GM23338 (cell line): ENCODE measurements around the gene LRP1B. TPM values are rescaled to one million over a fixed set of nuclear protein-coding genes. Genes with fewer than 3 reads are reported as not detected.

Experiments used
- ATAC-seq: fragments of 200-7000 bp; cut with Tn5 transposase; 3 replicates; pipeline ENCODE4 v1.9.1; 2020
- DNase-seq: peaks from one replicate; pipeline ENCODE4 v3.0.0-alpha.2; 2015; ENCODE audit warnings: low spot score
- H2AFZ ChIP-seq: fragments of 200-600 bp; sonication (generic); 2 replicates; pipeline ENCODE4 v1.8.0; 2016; ENCODE audit warnings: antibody characterized with exemption, mild to moderate bottlenecking, moderate library complexity
- H3F3A ChIP-seq: fragments of 200-600 bp; sonication (generic); replicated peaks from 2 replicates; pipeline ENCODE4 v1.8.0; 2017; ENCODE audit warnings: antibody characterized with exemption, mixed run types, low read depth
- H3K27ac ChIP-seq: fragments of 200-600 bp; sonication (generic); 2 replicates; pipeline ENCODE4 v1.6.1; 2016; ENCODE audit warnings: low read depth
- H3K27me3 ChIP-seq: fragments of 200-600 bp; sonication (generic); 2 replicates; pipeline ENCODE4 v1.8.0; 2016; ENCODE audit warnings: mild to moderate bottlenecking, mixed run types, moderate library complexity; ENCODE audit not compliant: insufficient read depth
- H3K36me3 ChIP-seq: fragments of 200-600 bp; sonication (generic); 2 replicates; pipeline ENCODE4 v1.8.0; 2016; ENCODE audit warnings: mild to moderate bottlenecking; ENCODE audit not compliant: insufficient read depth
- H3K4me1 ChIP-seq: fragments of 200-600 bp; sonication (generic); 2 replicates; pipeline ENCODE4 v1.8.0; 2016; ENCODE audit warnings: mild to moderate bottlenecking, moderate library complexity; ENCODE audit not compliant: insufficient read depth
- H3K4me2 ChIP-seq: fragments of 200-600 bp; sonication (generic); 2 replicates; pipeline ENCODE4 v1.7.1; 2017; ENCODE audit warnings: mixed run types
- H3K4me3 ChIP-seq: fragments of 200-600 bp; sonication (generic); 2 replicates; pipeline ENCODE4 v1.6.1; 2016; ENCODE audit warnings: mixed run types
- H3K79me2 ChIP-seq: fragments of 200-600 bp; sonication (generic); replicated peaks from 2 replicates; pipeline ENCODE4 v1.8.0; 2017; ENCODE audit warnings: mild to moderate bottlenecking; ENCODE audit not compliant: insufficient read depth
- H3K9me2 ChIP-seq: fragments of 200-600 bp; sonication (generic); 2 replicates; pipeline ENCODE4 v1.8.0; 2017; ENCODE audit not compliant: insufficient read depth
- H4K20me1 ChIP-seq: fragments of 200-600 bp; sonication (generic); replicated peaks from 2 replicates; pipeline ENCODE4 v1.8.0; 2017; ENCODE audit warnings: mild to moderate bottlenecking; ENCODE audit not compliant: insufficient read depth
- H3K27ac Mint-ChIP-seq: 2 replicates; pipeline ENCODE4 v1.8.0; 2020; ENCODE audit warnings: inconsistent platforms, mild to moderate bottlenecking, moderate library complexity, mixed read lengths
- H3K27me3 Mint-ChIP-seq: 3 replicates; pipeline ENCODE4 v1.8.0; 2022; ENCODE audit warnings: low read depth, mild to moderate bottlenecking, moderate library complexity, mixed read lengths, inconsistent platforms; ENCODE audit not compliant: insufficient read depth, poor library complexity
- H3K36me3 Mint-ChIP-seq: 3 replicates; pipeline ENCODE4 v1.8.0; 2021; ENCODE audit warnings: low read depth, mild to moderate bottlenecking, inconsistent platforms, moderate library complexity, mixed read lengths
- H3K4me1 Mint-ChIP-seq: 3 replicates; pipeline ENCODE4 v1.8.0; 2020; ENCODE audit warnings: mild to moderate bottlenecking, inconsistent platforms, mixed read lengths
- H3K4me3 Mint-ChIP-seq: 3 replicates; pipeline ENCODE4 v1.8.0; 2021; ENCODE audit warnings: moderate library complexity, mild to moderate bottlenecking, inconsistent platforms, mixed read lengths
- H3K9me3 Mint-ChIP-seq: 3 replicates; pipeline ENCODE4 v1.8.0; 2020; ENCODE audit warnings: moderate library complexity, mild to moderate bottlenecking, inconsistent platforms, mixed read lengths
- CREB1 ChIP-seq: fragments of 250-450 bp; sonication (Bioruptor Pico); IDR thresholded peaks from 2 replicates; pipeline ENCODE4 v1.5.0; 2020; ENCODE audit warnings: low read depth, mild to moderate bottlenecking, moderate library complexity
- EZH2 ChIP-seq: fragments of 200-600 bp; sonication (generic); IDR thresholded peaks from one replicate; pipeline ENCODE4 v1.8.0; 2017; ENCODE audit warnings: antibody characterized with exemption, mild to moderate bottlenecking, low read depth; ENCODE audit not compliant: unreplicated experiment
- EZH2phosphoT487 ChIP-seq: fragments of 200-600 bp; sonication (generic); IDR thresholded peaks from one replicate; pipeline ENCODE4 v1.8.1; 2018; ENCODE audit warnings: antibody characterized with exemption; ENCODE audit not compliant: unreplicated experiment
- JUNB ChIP-seq: IDR thresholded peaks from one replicate; pipeline ENCODE4 v1.6.1; 2016; ENCODE audit warnings: antibody characterized with exemption; ENCODE audit not compliant: unreplicated experiment
- NANOG ChIP-seq: IDR thresholded peaks from 2 replicates; pipeline ENCODE4 v1.6.1; 2016; ENCODE audit warnings: antibody characterized with exemption, borderline replicate concordance
- POLR2AphosphoS5 ChIP-seq: IDR thresholded peaks from 2 replicates; pipeline ENCODE4 v1.6.1; 2016; ENCODE audit warnings: antibody characterized with exemption, low read depth
- STAT1 ChIP-seq: IDR thresholded peaks from one replicate; pipeline ENCODE4 v1.6.1; 2016; ENCODE audit warnings: antibody characterized with exemption; ENCODE audit not compliant: unreplicated experiment
- ZNF114 ChIP-seq: fragments of 250-450 bp; sonication (Bioruptor Pico); IDR thresholded peaks from 2 replicates; pipeline ENCODE4 v1.5.0; 2020; ENCODE audit warnings: mild to moderate bottlenecking, moderate library complexity
- ZNF331 ChIP-seq: fragments of 250-450 bp; sonication (Bioruptor Pico); IDR thresholded peaks from 2 replicates; pipeline ENCODE4 v1.5.0; 2020; ENCODE audit warnings: low read depth, mild to moderate bottlenecking, moderate library complexity
- polyA plus RNA-seq: library from polyadenylated mRNA; unstranded; fragments of >200 nt; fragmentation: Nextera tagmentation; extraction: Ambion mirVana; gene quantifications from 2 replicates; pipeline ENCODE4 v1.2.1, GENCODE V29; 2016
- total RNA-seq: library from RNA; depleted of rRNA; stranded (reverse); fragments of >200 nt; shearing (Covaris generic); gene quantifications from 2 replicates; pipeline ENCODE4 v1.2.3, GENCODE V29; 2014
- TF ChIP-seq, protein P1 (sequence below): IDR thresholded peaks from one replicate; pipeline ENCODE4 v1.6.1; 2018; ENCODE audit warnings: antibody characterized with exemption; ENCODE audit not compliant: unreplicated experiment
- TF ChIP-seq, protein P2 (sequence below): fragments of 250-450 bp; sonication (Bioruptor Pico); IDR thresholded peaks from 2 replicates; pipeline ENCODE4 v1.5.0; 2020; ENCODE audit warnings: mild to moderate bottlenecking, moderate library complexity
- TF ChIP-seq, protein P3 (sequence below): IDR thresholded peaks from 2 replicates; pipeline ENCODE4 v1.6.1; 2016; ENCODE audit warnings: antibody characterized with exemption
- TF ChIP-seq, protein P4 (sequence below), 2 experiments: fragments of 200-600 bp in 1 of 2; sonication (generic) in 1 of 2; conservative IDR thresholded peaks; 2 replicates each; pipeline versions ENCODE4 v1.5.1 to v1.6.1; 2016 to 2017; ENCODE audit warnings: antibody characterized with exemption in 2 of 2, low read depth in 2 of 2, mild to moderate bottlenecking in 2 of 2, moderate library complexity in 1 of 2

The LRP1B gene
- total and polyA plus RNA-seq, 2 experiments from 2014 or later, result 0.15 to 0.97 TPM

DNA sequence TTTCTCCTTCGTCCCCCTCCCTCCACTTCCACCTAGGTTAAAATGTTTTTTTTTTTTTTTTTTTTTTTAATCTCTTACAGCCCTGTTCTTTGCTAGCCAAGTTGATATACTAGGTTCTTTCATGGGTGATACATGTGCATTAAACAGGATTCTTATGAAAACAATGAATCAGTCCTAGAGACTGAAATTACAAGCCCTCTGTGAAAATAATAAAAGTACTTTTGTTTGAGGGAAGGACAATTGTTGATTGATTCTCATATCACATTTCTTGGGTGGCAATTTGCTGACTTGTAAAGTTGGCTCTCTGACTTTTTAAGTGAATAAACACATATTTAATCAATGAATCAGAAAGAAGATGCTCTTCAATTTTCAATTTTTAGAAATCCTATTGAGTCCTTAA is 639.9 kb downstream of the LRP1B start:
- H3K9me2 ChIP-seq, result no peaks in the 10 kb centered on the region
- H3K4me3 Mint-ChIP-seq, result no peak overlapping the region
- ATAC-seq, result no peak

More for the DNA sequence above, 639.9 kb downstream of the LRP1B start:
- no peaks in the 10 kb centered on the region for H3K27me3 Mint-ChIP-seq
- no peaks in the 10 kb centered on the region for H3K4me1 ChIP-seq
- no peaks in the 10 kb centered on the region for H3K9me3 Mint-ChIP-seq
- no peak overlapping the region for H2AFZ ChIP-seq
- H4K20me1 ChIP-seq, result no peaks in the 10 kb centered on the region
- TF ChIP-seq, protein P1, sequence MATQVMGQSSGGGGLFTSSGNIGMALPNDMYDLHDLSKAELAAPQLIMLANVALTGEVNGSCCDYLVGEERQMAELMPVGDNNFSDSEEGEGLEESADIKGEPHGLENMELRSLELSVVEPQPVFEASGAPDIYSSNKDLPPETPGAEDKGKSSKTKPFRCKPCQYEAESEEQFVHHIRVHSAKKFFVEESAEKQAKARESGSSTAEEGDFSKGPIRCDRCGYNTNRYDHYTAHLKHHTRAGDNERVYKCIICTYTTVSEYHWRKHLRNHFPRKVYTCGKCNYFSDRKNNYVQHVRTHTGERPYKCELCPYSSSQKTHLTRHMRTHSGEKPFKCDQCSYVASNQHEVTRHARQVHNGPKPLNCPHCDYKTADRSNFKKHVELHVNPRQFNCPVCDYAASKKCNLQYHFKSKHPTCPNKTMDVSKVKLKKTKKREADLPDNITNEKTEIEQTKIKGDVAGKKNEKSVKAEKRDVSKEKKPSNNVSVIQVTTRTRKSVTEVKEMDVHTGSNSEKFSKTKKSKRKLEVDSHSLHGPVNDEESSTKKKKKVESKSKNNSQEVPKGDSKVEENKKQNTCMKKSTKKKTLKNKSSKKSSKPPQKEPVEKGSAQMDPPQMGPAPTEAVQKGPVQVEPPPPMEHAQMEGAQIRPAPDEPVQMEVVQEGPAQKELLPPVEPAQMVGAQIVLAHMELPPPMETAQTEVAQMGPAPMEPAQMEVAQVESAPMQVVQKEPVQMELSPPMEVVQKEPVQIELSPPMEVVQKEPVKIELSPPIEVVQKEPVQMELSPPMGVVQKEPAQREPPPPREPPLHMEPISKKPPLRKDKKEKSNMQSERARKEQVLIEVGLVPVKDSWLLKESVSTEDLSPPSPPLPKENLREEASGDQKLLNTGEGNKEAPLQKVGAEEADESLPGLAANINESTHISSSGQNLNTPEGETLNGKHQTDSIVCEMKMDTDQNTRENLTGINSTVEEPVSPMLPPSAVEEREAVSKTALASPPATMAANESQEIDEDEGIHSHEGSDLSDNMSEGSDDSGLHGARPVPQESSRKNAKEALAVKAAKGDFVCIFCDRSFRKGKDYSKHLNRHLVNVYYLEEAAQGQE, result no peak
- TF ChIP-seq EZH2 (no peak), ZNF331 (CRISPR knock-in tag) (no peak), JUNB (no peak), CREB1 (CRISPR knock-in tag) (no peak), NANOG (no peak), STAT1 (no peak), EZH2phosphoT487 (no peak), POLR2AphosphoS5 (no peak), ZNF114 (CRISPR knock-in tag) (no peak)
- TF ChIP-seq, protein P2, sequence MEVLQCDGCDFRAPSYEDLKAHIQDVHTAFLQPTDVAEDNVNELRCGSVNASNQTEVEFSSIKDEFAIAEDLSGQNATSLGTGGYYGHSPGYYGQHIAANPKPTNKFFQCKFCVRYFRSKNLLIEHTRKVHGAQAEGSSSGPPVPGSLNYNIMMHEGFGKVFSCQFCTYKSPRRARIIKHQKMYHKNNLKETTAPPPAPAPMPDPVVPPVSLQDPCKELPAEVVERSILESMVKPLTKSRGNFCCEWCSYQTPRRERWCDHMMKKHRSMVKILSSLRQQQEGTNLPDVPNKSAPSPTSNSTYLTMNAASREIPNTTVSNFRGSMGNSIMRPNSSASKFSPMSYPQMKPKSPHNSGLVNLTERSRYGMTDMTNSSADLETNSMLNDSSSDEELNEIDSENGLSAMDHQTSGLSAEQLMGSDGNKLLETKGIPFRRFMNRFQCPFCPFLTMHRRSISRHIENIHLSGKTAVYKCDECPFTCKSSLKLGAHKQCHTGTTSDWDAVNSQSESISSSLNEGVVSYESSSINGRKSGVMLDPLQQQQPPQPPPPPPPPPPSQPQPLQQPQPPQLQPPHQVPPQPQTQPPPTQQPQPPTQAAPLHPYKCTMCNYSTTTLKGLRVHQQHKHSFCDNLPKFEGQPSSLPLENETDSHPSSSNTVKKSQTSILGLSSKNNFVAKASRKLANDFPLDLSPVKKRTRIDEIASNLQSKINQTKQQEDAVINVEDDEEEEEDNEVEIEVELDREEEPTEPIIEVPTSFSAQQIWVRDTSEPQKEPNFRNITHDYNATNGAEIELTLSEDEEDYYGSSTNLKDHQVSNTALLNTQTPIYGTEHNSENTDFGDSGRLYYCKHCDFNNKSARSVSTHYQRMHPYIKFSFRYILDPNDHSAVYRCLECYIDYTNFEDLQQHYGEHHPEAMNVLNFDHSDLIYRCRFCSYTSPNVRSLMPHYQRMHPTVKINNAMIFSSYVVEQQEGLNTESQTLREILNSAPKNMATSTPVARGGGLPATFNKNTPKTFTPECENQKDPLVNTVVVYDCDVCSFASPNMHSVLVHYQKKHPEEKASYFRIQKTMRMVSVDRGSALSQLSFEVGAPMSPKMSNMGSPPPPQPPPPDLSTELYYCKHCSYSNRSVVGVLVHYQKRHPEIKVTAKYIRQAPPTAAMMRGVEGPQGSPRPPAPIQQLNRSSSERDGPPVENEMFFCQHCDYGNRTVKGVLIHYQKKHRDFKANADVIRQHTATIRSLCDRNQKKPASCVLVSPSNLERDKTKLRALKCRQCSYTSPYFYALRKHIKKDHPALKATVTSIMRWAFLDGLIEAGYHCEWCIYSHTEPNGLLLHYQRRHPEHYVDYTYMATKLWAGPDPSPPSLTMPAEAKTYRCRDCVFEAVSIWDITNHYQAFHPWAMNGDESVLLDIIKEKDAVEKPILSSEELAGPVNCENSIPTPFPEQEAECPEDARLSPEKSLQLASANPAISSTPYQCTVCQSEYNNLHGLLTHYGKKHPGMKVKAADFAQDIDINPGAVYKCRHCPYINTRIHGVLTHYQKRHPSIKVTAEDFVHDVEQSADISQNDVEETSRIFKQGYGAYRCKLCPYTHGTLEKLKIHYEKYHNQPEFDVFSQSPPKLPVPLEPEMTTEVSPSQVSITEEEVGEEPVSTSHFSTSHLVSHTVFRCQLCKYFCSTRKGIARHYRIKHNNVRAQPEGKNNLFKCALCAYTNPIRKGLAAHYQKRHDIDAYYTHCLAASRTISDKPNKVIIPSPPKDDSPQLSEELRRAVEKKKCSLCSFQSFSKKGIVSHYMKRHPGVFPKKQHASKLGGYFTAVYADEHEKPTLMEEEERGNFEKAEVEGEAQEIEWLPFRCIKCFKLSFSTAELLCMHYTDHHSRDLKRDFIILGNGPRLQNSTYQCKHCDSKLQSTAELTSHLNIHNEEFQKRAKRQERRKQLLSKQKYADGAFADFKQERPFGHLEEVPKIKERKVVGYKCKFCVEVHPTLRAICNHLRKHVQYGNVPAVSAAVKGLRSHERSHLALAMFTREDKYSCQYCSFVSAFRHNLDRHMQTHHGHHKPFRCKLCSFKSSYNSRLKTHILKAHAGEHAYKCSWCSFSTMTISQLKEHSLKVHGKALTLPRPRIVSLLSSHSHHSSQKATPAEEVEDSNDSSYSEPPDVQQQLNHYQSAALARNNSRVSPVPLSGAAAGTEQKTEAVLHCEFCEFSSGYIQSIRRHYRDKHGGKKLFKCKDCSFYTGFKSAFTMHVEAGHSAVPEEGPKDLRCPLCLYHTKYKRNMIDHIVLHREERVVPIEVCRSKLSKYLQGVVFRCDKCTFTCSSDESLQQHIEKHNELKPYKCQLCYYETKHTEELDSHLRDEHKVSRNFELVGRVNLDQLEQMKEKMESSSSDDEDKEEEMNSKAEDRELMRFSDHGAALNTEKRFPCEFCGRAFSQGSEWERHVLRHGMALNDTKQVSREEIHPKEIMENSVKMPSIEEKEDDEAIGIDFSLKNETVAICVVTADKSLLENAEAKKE (CRISPR knock-in tag), result no peak
- TF ChIP-seq, protein P3, sequence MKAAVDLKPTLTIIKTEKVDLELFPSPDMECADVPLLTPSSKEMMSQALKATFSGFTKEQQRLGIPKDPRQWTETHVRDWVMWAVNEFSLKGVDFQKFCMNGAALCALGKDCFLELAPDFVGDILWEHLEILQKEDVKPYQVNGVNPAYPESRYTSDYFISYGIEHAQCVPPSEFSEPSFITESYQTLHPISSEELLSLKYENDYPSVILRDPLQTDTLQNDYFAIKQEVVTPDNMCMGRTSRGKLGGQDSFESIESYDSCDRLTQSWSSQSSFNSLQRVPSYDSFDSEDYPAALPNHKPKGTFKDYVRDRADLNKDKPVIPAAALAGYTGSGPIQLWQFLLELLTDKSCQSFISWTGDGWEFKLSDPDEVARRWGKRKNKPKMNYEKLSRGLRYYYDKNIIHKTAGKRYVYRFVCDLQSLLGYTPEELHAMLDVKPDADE, result no peak
- TF ChIP-seq, protein P4, sequence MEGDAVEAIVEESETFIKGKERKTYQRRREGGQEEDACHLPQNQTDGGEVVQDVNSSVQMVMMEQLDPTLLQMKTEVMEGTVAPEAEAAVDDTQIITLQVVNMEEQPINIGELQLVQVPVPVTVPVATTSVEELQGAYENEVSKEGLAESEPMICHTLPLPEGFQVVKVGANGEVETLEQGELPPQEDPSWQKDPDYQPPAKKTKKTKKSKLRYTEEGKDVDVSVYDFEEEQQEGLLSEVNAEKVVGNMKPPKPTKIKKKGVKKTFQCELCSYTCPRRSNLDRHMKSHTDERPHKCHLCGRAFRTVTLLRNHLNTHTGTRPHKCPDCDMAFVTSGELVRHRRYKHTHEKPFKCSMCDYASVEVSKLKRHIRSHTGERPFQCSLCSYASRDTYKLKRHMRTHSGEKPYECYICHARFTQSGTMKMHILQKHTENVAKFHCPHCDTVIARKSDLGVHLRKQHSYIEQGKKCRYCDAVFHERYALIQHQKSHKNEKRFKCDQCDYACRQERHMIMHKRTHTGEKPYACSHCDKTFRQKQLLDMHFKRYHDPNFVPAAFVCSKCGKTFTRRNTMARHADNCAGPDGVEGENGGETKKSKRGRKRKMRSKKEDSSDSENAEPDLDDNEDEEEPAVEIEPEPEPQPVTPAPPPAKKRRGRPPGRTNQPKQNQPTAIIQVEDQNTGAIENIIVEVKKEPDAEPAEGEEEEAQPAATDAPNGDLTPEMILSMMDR (conservative IDR thresholded peaks at IDR 0.05; ENCODE audit: low read depth in 2 of 2), result no peak
- no peak overlapping the region; the same call in 1 of the 2 replicates for H3K27ac Mint-ChIP-seq
- H3K79me2 ChIP-seq, result no peaks in the 10 kb centered on the region
- no peak overlapping the region for H3K4me3 ChIP-seq
- no peaks in the 10 kb centered on the region for H3K36me3 ChIP-seq
- no peaks in the 10 kb centered on the region for H3K36me3 Mint-ChIP-seq
- H3K27me3 ChIP-seq, result no peaks in the 10 kb centered on the region
- no peak for DNase-seq
- H3K27ac ChIP-seq, result no peak overlapping the region
- H3K4me2 ChIP-seq, result no peak overlapping the region
- H3K4me1 Mint-ChIP-seq, result peaks cover 7% of the 10 kb centered on the region; the same call in 2 of the 3 replicates
- H3F3A ChIP-seq, result no peaks in the 10 kb centered on the region
